HEK293T (cell line): ENCODE measurements around the gene IFNA10.
"Not testable (repeated sequence)": the region's sequence is repeated elsewhere in the genome, so short reads cannot be mapped to it uniquely, and the experiment has no call there.

Experiments used
- CTCF ChIA-PET: fragments of 350-600 bp; formaldehyde crosslinking; extraction: SDS; loops from one replicate; lab custom pipeline; 2021; ENCODE audit warnings: antibody characterized with exemption, inconsistent platforms; lab: Yijun Ruan, JAX
- POLR2A ChIA-PET: fragments of 350-600 bp; formaldehyde crosslinking; extraction: SDS; loops from one replicate; lab custom pipeline; 2020; ENCODE audit warnings: antibody characterized with exemption, inconsistent platforms; lab: Yijun Ruan, JAX
- DNase-seq: peaks from one replicate; pipeline ENCODE4 v3.0.0; 2012; ENCODE audit warnings: mixed read lengths; ENCODE audit errors: extremely low spot score
- ARNT ChIP-seq: fragments of 450-650 bp; IDR thresholded peaks from 2 replicates; pipeline ENCODE4 v1.6.1; 2017; ENCODE audit warnings: mild to moderate bottlenecking
- BHLHE40 ChIP-seq: fragments of 450-650 bp; IDR thresholded peaks from 2 replicates; pipeline ENCODE4 v1.6.1; 2016; ENCODE audit warnings: mild to moderate bottlenecking, moderate library complexity, borderline replicate concordance
- CTBP1 ChIP-seq: fragments of 450-650 bp; IDR thresholded peaks from 2 replicates; pipeline ENCODE4 v1.6.1; 2016; ENCODE audit warnings: borderline replicate concordance
- ELF4 ChIP-seq: fragments of 450-650 bp; IDR thresholded peaks from 2 replicates; pipeline ENCODE4 v1.6.1; 2017; ENCODE audit warnings: antibody characterized with exemption
- FOXA1 ChIP-seq: fragments of 450-650 bp; IDR thresholded peaks from 2 replicates; pipeline ENCODE4 v1.6.1; 2016; ENCODE audit warnings: mild to moderate bottlenecking
- FOXK2 ChIP-seq: fragments of 450-650 bp; IDR thresholded peaks from 2 replicates; pipeline ENCODE4 v1.6.1; 2016; ENCODE audit warnings: mild to moderate bottlenecking
- FOXM1 ChIP-seq: fragments of 450-650 bp; IDR thresholded peaks from 2 replicates; pipeline ENCODE4 v1.6.1; 2017; ENCODE audit warnings: mild to moderate bottlenecking, borderline replicate concordance
- HDGF ChIP-seq: fragments of 450-650 bp; IDR thresholded peaks from 2 replicates; pipeline ENCODE4 v1.6.1; 2017; ENCODE audit warnings: antibody characterized with exemption, borderline replicate concordance
- L3MBTL2 ChIP-seq: fragments of 450-650 bp; conservative IDR thresholded peaks from 2 replicates; pipeline ENCODE4 v1.6.1; 2016; ENCODE audit warnings: mild to moderate bottlenecking
- LEF1 ChIP-seq: fragments of 450-650 bp; IDR thresholded peaks from 2 replicates; pipeline ENCODE4 v1.6.1; 2017; ENCODE audit warnings: mild to moderate bottlenecking, borderline replicate concordance
- NFRKB ChIP-seq: fragments of 450-650 bp; IDR thresholded peaks from 2 replicates; pipeline ENCODE4 v1.6.1; 2016; ENCODE audit warnings: mild to moderate bottlenecking, moderate library complexity
- PKNOX1 ChIP-seq: fragments of 450-650 bp; IDR thresholded peaks from 2 replicates; pipeline ENCODE4 v1.6.1; 2016
- SP1 ChIP-seq: fragments of 450-650 bp; IDR thresholded peaks from 2 replicates; pipeline ENCODE4 v1.6.1; 2017
- SUZ12 ChIP-seq: fragments of 450-650 bp; IDR thresholded peaks from 2 replicates; pipeline ENCODE4 v1.6.1; 2016; ENCODE audit warnings: mild to moderate bottlenecking
- TARDBP ChIP-seq: fragments of 450-650 bp; IDR thresholded peaks from 2 replicates; pipeline ENCODE4 v1.6.1; 2016
- ZNF384 ChIP-seq: fragments of 450-650 bp; IDR thresholded peaks from 2 replicates; pipeline ENCODE4 v1.6.1; 2016

IFNA10 gene

GRCh38 chr9:21207043-21207442, at the start of gene IFNA10:
TSS of gene IFNA10 (minus strand) at chr9:21207143. CDS start at chr9:21207097, 46 bp downstream.
- DNase-seq, POLR2A ChIA-PET, CTCF ChIA-PET: not testable (repeated sequence)

GRCh38 chr9:21255538-21256212, 48.7 kb upstream of the IFNA10 start:
- ChIA-PET POLR2A (no interaction called here), CTCF (no interaction called here)
- DNase-seq = no peak
- no peak for TF ChIP-seq SUZ12
- TF ChIP-seq LEF1 = no peak
- TF ChIP-seq NFRKB = no peak
- TF ChIP-seq SP1 = no peak
- no peak for TF ChIP-seq HDGF
- TF ChIP-seq ZNF384 = no peak
- TF ChIP-seq CTBP1 = no peak
- no peak for TF ChIP-seq PKNOX1
- TF ChIP-seq ARNT = no peak
- TF ChIP-seq ELF4 = no peak
- no peak for TF ChIP-seq FOXK2
- no peak for TF ChIP-seq BHLHE40
- TF ChIP-seq L3MBTL2 = no peak
- no peak for TF ChIP-seq FOXM1
- no peak for TF ChIP-seq TARDBP

- ChIA-PET CTCF (interaction anchor here (0.5 to 1.6 kb wide), 14 partner anchors 12 to 538 kb away, joined by 3 to 6 read pairs (median 3); partner anchors contain the start of gene IFNA14), POLR2A (interaction anchor here (0.6 kb wide), 1 partner anchor 531 kb away, joined by 3 read pairs; no protein-coding TSS in a partner anchor)
- no peak for TF ChIP-seq ARNT
- peak; percentile 48; the same call in 1 of the 2 replicates for TF ChIP-seq PKNOX1
- peak; percentile 50 for DNase-seq
Measured at GRCh38 chr9:21252721-21253547, 46.0 kb upstream of the IFNA10 start.

GRCh38 chr9:21251638-21252037, 44.7 kb upstream of the IFNA10 start:
- POLR2A ChIA-PET = no interaction called here
- no peak for DNase-seq
- CTCF ChIA-PET = interaction anchor here (1.4 kb wide), 1 partner anchor 12 kb away, joined by 3 read pairs; the partner anchor contains the start of gene IFNA14
- TF ChIP-seq BHLHE40 (no peak), FOXM1 (no peak), CTBP1 (no peak), NFRKB (no peak), FOXK2 (no peak), L3MBTL2 (no peak), HDGF (no peak), ELF4 (no peak), TARDBP (no peak), FOXA1 (no peak), PKNOX1 (no peak), ZNF384 (no peak), SP1 (no peak), ARNT (no peak), SUZ12 (no peak), LEF1 (no peak)

- CTCF ChIA-PET = no interaction called here
- no peak for TF ChIP-seq TARDBP
- TF ChIP-seq CTBP1 = no peak
- no peak for TF ChIP-seq FOXM1
- no peak for TF ChIP-seq ELF4
- no peak for TF ChIP-seq LEF1
- TF ChIP-seq ZNF384 = no peak
- TF ChIP-seq SUZ12 = no peak
- no peak for TF ChIP-seq FOXA1
- no peak for TF ChIP-seq FOXK2
- no peak for TF ChIP-seq HDGF
- no peak for TF ChIP-seq PKNOX1
- POLR2A ChIA-PET = no interaction called here
- no peak for DNase-seq
Measured at GRCh38 chr9:21251190-21251589, 44.2 kb upstream of the IFNA10 start.

GRCh38 chr9:21244836-21245235, 37.9 kb upstream of the IFNA10 start:
- ChIA-PET CTCF (interaction anchor here (1.4 kb wide), 1 partner anchor 9 kb away, joined by 3 read pairs; no protein-coding TSS in a partner anchor), POLR2A (no interaction called here)
- DNase-seq = no peak
- no peak for TF ChIP-seq FOXK2
- no peak for TF ChIP-seq FOXA1
- no peak for TF ChIP-seq LEF1
- no peak for TF ChIP-seq CTBP1
- no peak for TF ChIP-seq BHLHE40
- TF ChIP-seq FOXM1 = no peak
- no peak for TF ChIP-seq PKNOX1
- TF ChIP-seq NFRKB = no peak
- TF ChIP-seq SP1 = no peak
- TF ChIP-seq TARDBP = no peak
- TF ChIP-seq L3MBTL2 = no peak
- no peak for TF ChIP-seq ZNF384
